ENCODE data around the gene NR2E1.

Gene NR2E1

DNA sequence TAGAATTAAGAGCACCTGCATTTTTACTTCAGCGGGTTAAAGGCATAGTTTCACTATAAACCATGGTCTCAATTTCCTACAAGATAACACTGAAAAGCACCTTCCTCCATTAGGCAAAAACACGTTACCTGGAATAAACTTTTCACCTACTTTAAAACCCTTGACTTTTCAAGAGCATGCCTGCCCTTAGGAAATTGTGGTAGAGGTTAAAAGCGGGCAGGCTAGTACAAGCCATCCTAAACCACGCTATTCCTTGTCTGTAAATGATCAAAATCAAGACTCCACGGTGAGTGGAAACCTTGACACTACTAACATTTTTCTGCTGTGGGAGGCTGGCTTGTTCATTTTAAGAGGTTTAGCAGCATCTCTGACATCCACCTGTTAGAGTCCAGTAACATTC, 43.9 kb downstream of the NR2E1 start:
- DNase-seq (ENCODE audit: low read depth), result no peak

GRCh38 chr6:108210556-108210955, 44.7 kb downstream of the NR2E1 start:
- DNase-seq (ENCODE audit: low read depth), result no peak

DNA sequence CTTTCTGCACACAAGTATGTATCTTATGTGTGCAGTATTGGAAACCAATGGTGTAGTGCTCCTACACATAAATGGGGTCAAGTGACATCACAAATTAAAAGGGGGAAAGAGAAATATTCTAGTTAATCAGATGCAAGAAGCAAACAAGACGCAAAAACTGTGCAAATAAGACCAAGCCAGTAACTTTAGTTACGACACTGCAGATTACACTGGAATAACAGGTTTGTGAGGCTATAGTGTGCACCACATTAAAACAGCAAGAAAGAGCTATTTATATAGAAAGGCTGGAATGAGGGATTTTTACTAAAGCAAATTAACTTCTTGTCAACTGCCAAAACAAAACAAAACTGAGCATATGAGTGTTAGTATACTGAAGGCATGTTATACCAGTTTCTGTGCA, 45.8 kb downstream of the NR2E1 start:
- DNase-seq (ENCODE audit: low read depth), result no peak

DNA sequence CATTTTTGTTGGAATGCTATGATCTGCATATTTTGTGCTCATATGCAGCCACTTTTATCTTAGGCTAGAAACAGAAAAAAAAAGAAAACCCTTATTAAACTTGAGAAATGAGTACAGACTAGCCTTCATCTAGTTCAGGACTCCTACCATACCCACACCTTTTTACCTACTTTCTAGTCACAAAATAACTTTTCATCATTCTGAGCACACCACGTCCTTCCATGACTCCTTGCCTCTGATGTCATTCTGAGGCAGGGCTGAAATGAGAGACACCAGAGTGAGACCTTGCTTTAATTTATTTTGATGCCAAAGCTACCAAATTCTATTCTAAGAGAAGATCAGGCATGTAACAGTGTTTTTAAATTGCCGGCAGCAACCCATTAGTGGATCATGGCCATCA, 56.2 kb downstream of the NR2E1 start:
- DNase-seq (ENCODE audit: low read depth), result no peak

- no peak for DNase-seq (ENCODE audit: low read depth)
Measured at GRCh38 chr6:108222504-108222903, 56.7 kb downstream of the NR2E1 start.

DNA sequence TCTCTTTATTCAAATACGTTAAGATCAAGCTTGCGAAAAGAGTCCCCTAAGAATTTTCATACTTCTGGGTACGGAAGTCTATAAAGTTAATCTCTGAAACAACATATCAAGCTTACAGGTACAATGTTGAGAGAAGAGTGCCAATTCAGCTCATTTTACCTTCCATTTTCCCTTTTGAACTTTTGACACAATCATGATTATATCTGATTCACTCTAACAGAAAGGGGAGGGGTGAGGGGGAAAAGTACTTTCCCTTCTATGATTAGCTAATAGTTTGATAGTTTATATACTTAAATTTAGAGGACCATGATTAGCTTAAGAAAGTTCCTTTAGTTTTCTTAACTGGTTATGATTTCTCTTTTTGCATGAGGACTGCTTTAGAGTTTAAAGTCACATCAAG, 61.5 kb downstream of the NR2E1 start:
- DNase-seq (ENCODE audit: low read depth), result no peak

DNA sequence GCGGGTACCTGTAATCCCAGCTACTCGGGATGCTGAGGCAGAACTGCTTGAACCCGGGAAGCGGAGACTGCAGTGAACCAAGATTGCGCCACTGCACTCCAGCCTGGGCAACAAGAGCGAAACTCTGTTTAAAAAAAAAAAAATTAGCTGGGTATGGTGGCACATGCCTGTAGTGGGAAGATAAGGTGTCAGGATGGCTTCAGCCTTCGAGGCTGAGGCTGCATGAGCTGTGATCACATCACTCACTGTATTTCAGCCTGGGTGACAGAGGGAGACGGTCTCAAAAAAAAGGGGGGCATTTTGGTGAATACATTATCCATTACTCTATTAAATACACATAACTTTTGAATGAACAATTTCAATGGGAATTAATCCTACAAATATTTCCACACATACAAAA, 62.6 kb downstream of the NR2E1 start:
- no peak for DNase-seq (ENCODE audit: low read depth)

DNA sequence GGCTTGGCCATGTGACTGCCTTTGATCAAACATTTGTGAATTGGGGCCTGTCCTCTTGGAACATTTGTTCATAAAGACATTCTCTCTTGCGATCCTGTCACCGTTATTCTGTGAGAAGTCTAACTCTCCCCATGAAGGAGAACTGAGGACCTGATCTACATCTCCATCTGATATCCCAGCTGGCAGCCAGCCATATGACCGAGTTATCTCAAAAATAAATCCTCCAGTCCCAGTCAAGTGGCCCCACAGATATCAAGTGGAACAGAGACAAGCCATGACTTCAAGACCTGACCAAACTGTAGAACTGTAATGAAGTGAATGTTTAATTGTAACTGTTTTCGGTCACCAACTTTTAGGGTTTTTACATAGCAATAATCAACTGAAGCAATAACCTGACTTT, 69.3 kb downstream of the NR2E1 start:
- no peak for DNase-seq (ENCODE audit: low read depth)

GRCh38 chr6:108236791-108237190, 71.0 kb downstream of the NR2E1 start:
- DNase-seq (ENCODE audit: low read depth), result no peak

DNA sequence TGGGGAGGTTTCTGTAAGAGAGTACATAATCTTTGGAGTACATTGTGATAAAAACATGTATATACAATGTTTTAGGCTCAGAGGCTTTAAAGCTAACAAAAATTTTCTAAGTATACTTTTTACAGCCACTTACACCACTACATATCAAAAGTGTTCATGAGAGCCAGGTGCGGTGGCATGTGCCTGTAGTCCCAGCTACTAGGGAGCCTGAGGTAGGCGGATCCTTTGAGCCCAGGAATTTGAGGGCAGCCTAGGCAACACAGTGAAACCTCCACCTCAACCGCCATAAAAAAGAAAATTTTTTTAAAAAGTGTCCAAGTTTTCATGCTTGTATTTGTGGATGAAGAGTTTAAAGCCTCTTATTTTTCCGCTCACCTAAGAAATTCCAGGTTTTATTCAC, 72.5 kb downstream of the NR2E1 start:
- no peak for DNase-seq (ENCODE audit: low read depth)

All from HS-5 (cell line).